GM18499 (cell line): ENCODE data around the gene IRX3.

Experiments used
- ATAC-seq: cut with Tn5 transposase; IDR thresholded peaks from one replicate; pipeline ENCODE4 v1.9.1; 2021; ENCODE audit warnings: moderate number of reproducible peaks; ENCODE audit not compliant: insufficient read depth, unreplicated experiment

The IRX3 gene

DNA sequence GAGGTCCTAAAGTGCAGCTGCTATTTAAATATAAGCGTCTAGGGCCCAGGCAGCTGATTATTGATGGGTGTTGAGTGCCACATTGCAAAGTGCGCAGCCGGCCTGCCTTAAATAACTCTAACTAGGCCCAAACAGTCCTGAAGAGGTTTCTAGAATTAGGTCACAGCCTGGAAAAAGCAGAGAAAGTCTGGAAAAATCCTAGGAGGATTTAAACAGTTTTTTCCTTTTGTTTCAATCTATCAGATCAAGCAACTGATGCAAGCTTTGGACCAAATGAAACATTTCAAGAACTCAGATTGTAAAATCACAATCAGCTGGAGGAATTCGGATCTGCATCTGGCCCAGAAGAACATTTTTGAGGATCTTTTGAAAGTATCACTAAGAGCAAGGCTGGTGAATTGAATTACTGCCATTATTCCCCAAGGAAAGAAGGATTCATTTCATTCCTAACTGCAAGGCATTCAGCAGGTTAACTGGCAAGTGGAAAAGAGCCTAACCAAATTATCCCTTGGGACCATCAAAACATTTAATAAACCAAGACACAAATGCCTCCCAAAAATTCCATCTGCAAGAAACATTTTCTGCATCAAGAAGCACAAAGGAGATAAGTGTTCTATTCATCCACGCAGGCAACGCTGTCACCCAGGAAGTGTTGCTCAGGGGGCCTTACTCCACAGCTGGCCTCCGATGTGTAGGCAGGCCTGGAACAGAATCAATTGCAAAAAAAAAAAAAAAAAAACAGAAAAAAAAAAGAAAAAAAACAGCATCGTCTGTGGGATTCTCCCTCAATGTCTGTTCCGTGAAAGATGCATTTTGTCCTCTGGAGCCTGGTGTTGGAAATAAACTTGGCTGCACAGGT is 46.1 kb downstream of the IRX3 start:
- ATAC-seq, result no peak

DNA sequence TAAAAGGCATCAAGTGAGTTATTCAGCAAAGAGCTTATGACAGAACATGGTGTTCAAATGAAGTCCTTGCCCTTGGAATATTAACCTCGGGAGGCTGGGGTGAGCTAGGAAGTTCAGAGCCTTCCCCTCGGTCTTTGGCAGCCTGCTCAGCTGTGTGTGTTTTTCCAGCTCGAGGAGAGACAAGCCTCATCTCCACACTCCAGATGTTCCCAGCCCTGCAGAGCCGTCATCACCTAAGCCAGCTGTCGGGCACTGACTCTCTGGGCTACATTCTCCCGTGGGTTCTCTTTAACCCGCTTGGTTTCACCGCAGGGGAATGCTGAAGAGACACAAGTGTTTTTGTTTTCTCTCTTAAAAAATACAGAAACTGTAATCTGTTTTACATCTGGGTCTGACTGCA is 47.1 kb downstream of the IRX3 start:
- no peak for ATAC-seq

DNA sequence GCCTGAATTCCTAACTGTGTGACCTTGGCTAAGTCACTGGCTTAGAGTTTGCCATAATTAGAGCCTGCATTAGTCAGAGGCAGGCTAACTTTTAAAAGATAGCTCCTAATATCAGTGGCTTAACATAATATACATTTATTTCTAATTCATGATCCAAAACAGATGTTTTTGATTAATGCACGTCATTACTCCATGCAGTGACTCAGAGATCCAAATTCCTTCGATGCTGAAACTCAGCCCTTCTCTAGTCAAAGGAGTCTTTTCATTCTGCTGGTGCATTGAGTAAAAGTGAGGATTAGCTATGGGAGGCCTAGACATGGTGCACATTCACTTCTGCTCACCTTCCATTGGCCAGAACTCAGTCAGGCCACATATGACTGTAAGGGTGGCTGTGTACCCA is 49.8 kb downstream of the IRX3 start:
- no peak for ATAC-seq

DNA sequence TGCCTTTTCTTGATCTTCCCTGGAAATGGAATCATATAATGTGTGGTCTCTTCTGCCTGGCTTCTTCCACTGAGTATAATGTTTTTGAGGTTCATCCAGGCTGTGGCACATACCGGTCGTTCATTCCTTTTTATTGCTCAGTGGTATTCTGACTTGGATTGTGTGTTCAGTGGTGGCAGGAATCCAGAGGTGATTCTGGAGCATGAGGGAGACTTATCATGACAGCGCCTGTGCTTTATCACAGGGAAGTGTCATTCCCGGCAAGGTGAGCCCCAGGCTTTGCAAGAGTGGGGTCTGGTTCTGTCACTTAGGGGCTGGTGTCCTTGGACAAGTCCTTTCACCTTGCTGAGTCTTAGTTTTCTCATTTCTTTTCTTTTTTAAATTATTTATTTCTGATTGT is 53.0 kb downstream of the IRX3 start:
- no peak for ATAC-seq
